ENCODE results near the gene CACNA2D1.

Gene CACNA2D1

GRCh38 chr7:82263920-82264782 is 179.4 kb downstream of the CACNA2D1 start:
- DNase-seq (ENCODE audit: low spot score): no peak
- H3K27ac ChIP-seq: no peak overlapping the region
- TF ChIP-seq CTCF (conservative IDR thresholded peaks at IDR 0.05; ENCODE audit: low read depth): no peak
- ChIA-PET POLR2A (ENCODE audit: low non-redundant PET) (no interaction called here), CTCF (no interaction called here)

GRCh38 chr7:82258181-82258580 is 185.4 kb downstream of the CACNA2D1 start:
- ChIA-PET POLR2A (ENCODE audit: low non-redundant PET) (no interaction called here), CTCF (interaction anchor here (0.6 to 0.8 kb wide), 4 partner anchors 9 to 119 kb away, joined by 3 to 6 read pairs (median 4); no protein-coding TSS in a partner anchor)
- no peak overlapping the region for H3K27ac ChIP-seq
- no peak for DNase-seq (ENCODE audit: low spot score)
- TF ChIP-seq CTCF (conservative IDR thresholded peaks at IDR 0.05; ENCODE audit: low read depth): no peak

GRCh38 chr7:82257118-82257695 is 186.4 kb downstream of the CACNA2D1 start:
- no peak for DNase-seq (ENCODE audit: low spot score)
- no peak overlapping the region for H3K27ac ChIP-seq
- ChIA-PET POLR2A (ENCODE audit: low non-redundant PET) (no interaction called here), CTCF (interaction anchor here (0.7 kb wide), 1 partner anchor 38 kb away, joined by 4 read pairs; no protein-coding TSS in a partner anchor)
- no peak for TF ChIP-seq CTCF (conservative IDR thresholded peaks at IDR 0.05; ENCODE audit: low read depth)

GRCh38 chr7:82255706-82256105 is 187.9 kb downstream of the CACNA2D1 start:
- DNase-seq (ENCODE audit: low spot score): no peak
- CTCF ChIA-PET: no interaction called here
- TF ChIP-seq CTCF (conservative IDR thresholded peaks at IDR 0.05; ENCODE audit: low read depth): no peak
- POLR2A ChIA-PET (ENCODE audit: low non-redundant PET): no interaction called here
- no peak overlapping the region for H3K27ac ChIP-seq

- DNase-seq (ENCODE audit: low spot score): no peak
- CTCF ChIA-PET: no interaction called here
- H3K27ac ChIP-seq: no peak overlapping the region
- POLR2A ChIA-PET (ENCODE audit: low non-redundant PET): no interaction called here
- no peak for TF ChIP-seq CTCF (conservative IDR thresholded peaks at IDR 0.05; ENCODE audit: low read depth)
Measured at GRCh38 chr7:82250598-82250997, 193.0 kb downstream of the CACNA2D1 start.

GRCh38 chr7:82249979-82250378 is 193.6 kb downstream of the CACNA2D1 start:
- CTCF ChIA-PET: no interaction called here
- POLR2A ChIA-PET (ENCODE audit: low non-redundant PET): no interaction called here
- DNase-seq (ENCODE audit: low spot score): no peak
- H3K27ac ChIP-seq: no peak overlapping the region
- TF ChIP-seq CTCF (conservative IDR thresholded peaks at IDR 0.05; ENCODE audit: low read depth): no peak
